Measurements from ENCODE around the gene ZNF750.
A peak's percentile ranks its signal among the peaks of the same experiment; 100 is the strongest.

The ZNF750 gene

GRCh38 chr17:82873521-82873920, 33.7 kb upstream of the ZNF750 start:
- DNase-seq (ENCODE audit: low read depth in 3 of 3, low spot score in 1 of 3) = no peak

- DNase-seq (ENCODE audit: low read depth in 3 of 3, low spot score in 1 of 3) = no peak
Observed at GRCh38 chr17:82872591-82873520, 33.0 kb upstream of the ZNF750 start.

GRCh38 chr17:82871776-82872561, 32.1 kb upstream of the ZNF750 start:
- no peak for DNase-seq (ENCODE audit: low read depth in 3 of 3, low spot score in 1 of 3)

GRCh38 chr17:82871056-82871775, 31.4 kb upstream of the ZNF750 start:
- no peak for DNase-seq (ENCODE audit: low read depth in 3 of 3, low spot score in 1 of 3)

GRCh38 chr17:82870541-82870940, 30.7 kb upstream of the ZNF750 start:
- no peak for DNase-seq (ENCODE audit: low read depth in 3 of 3, low spot score in 1 of 3)

GRCh38 chr17:82870091-82870491, 30.3 kb upstream of the ZNF750 start:
- DNase-seq (ENCODE audit: low read depth in 3 of 3, low spot score in 1 of 3) = no peak

- no peak for DNase-seq (ENCODE audit: low read depth in 3 of 3, low spot score in 1 of 3)
Observed at GRCh38 chr17:82869536-82869935, 29.7 kb upstream of the ZNF750 start.

- no peak for DNase-seq (ENCODE audit: low read depth in 3 of 3, low spot score in 1 of 3)
Observed at GRCh38 chr17:82868715-82869131, 28.9 kb upstream of the ZNF750 start.

GRCh38 chr17:82867763-82868325, 28.0 kb upstream of the ZNF750 start:
- DNase-seq (ENCODE audit: low read depth in 3 of 3, low spot score in 1 of 3) = no peak

DNA sequence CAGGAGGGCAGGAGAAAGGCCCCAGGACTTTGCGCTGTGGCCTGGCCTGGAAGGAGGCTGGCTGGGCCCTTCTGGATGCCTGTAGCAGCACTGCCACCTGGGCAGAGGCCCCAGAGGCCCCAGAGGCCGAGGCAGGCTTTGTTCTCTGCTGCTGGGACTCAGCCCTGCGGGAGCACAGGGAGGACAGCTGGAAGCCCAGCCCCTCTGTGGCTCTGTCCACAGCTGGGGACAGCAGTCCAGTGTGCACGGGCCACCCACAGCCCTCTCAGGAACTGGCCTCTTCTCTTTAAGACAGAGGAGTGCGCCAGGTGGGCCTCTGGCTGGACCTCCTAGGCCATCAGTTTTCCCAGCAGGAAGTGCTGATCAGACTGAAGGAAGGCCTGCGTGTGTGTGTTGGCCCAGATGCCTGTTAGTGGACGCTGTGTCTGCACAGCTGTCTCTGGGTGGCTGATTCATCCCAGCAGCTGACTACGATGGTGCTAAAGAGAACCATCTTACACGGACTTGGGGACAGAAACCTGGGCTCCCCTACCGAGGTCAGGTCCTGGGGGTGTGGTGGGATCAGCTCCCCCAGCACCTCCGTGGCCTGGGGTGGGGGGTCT, 26.9 kb upstream of the ZNF750 start:
- no peak for DNase-seq (ENCODE audit: low read depth in 3 of 3, low spot score in 1 of 3)

- DNase-seq (ENCODE audit: low read depth in 3 of 3, low spot score in 1 of 3) = no peak
Observed at GRCh38 chr17:82865774-82866395, 26.1 kb upstream of the ZNF750 start.

- no peak for DNase-seq (ENCODE audit: low read depth in 3 of 3, low spot score in 1 of 3)
Observed at GRCh38 chr17:82865274-82865673, 25.5 kb upstream of the ZNF750 start.

GRCh38 chr17:82864713-82865248, 25.0 kb upstream of the ZNF750 start:
- no peak for DNase-seq (ENCODE audit: low read depth in 3 of 3, low spot score in 1 of 3)

GRCh38 chr17:82863941-82864712, 24.3 kb upstream of the ZNF750 start:
- peak; percentile 55 to 79 (median 77) for DNase-seq (ENCODE audit: low read depth in 3 of 3, low spot score in 1 of 3)

- DNase-seq (ENCODE audit: low read depth in 3 of 3, low spot score in 1 of 3) = no peak
Observed at GRCh38 chr17:82863383-82863940, 23.6 kb upstream of the ZNF750 start.

DNA sequence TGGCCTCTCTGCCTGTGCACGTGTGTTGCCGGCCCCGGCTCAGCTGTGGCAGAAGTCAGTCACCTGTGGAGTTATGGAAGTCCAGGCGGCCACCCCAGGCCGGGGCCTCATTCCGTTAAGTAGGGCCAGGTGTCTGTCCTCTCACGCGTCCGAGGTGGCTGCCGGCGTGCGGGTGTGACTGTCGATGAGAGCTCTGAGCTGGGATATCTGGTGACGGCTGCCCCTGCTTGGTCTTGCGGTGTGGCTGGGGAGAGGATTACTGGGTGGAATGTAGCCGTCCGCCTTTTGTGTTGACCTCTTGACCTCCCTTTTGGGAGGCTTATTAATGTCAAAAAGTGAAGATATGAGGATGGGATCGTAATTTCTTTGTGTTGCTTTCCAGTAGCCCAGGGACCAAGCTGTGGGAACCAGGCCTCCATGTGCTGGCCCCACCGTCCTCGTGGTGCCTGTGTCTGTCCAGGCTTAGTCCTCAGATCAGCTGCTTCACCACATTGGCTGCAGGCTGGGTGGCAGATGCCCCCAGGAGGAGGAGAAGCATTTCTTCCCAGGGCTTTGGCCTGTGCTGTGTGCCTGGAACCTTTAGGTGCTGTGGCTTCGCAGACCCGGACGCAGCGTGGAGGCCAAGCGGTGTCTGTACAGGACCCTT, 23.0 kb upstream of the ZNF750 start:
- no peak for DNase-seq (ENCODE audit: low read depth in 3 of 3, low spot score in 1 of 3)

GRCh38 chr17:82862191-82862590, 22.4 kb upstream of the ZNF750 start:
- no peak for DNase-seq (ENCODE audit: low read depth in 3 of 3, low spot score in 1 of 3)

- no peak for DNase-seq (ENCODE audit: low read depth in 3 of 3, low spot score in 1 of 3)
Observed at GRCh38 chr17:82861393-82861775, 21.6 kb upstream of the ZNF750 start.

Data from stimulated activated CD4-positive, alpha-beta T cell treated with anti-CD3 and anti-CD28 coated beads, TNF-alpha, amount 100 ng/mL, for 1 hour (primary cell).